HFF-Myc (cell line): ENCODE data around the gene EVC2.

ENCODE experiments used
- DNase-seq: peaks from one replicate; pipeline ENCODE4 v3.0.0-alpha.2; 2011; ENCODE audit warnings: low read depth; ENCODE audit errors: extremely low read depth
- H3K4me3 ChIP-seq: replicated peaks from 2 replicates; pipeline ENCODE4 v1.5.1; 2011; ENCODE audit warnings: low read depth, mild to moderate bottlenecking, control low read depth, low read length
- TF ChIP-seq, protein P1 (sequence below): IDR thresholded peaks from 2 replicates; pipeline ENCODE4 v1.5.1; 2012; ENCODE audit warnings: mild to moderate bottlenecking, low read depth, low read length, control low read depth; ENCODE audit errors: missing control alignments

Gene EVC2

DNA sequence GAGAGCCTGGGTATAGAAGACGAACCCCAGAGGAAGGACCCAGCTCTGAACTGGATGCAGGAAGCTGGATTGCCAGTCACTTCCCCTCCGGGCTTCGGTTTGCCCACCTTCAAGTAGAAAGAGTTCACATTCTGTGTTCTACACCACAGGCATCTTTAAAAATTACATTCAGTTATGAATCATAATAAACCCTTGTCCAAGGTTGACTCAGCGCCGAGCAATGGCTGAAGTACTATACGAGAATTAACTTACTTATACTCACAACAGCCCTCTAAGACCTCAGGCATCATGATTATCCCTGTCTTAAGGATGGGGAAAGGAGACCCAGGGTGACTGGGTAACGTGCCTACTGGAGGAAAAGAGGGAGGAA lies 72.5 kb downstream of the EVC2 start:
- no peak overlapping the region for H3K4me3 ChIP-seq
- DNase-seq: no peak
- TF ChIP-seq, protein P1, sequence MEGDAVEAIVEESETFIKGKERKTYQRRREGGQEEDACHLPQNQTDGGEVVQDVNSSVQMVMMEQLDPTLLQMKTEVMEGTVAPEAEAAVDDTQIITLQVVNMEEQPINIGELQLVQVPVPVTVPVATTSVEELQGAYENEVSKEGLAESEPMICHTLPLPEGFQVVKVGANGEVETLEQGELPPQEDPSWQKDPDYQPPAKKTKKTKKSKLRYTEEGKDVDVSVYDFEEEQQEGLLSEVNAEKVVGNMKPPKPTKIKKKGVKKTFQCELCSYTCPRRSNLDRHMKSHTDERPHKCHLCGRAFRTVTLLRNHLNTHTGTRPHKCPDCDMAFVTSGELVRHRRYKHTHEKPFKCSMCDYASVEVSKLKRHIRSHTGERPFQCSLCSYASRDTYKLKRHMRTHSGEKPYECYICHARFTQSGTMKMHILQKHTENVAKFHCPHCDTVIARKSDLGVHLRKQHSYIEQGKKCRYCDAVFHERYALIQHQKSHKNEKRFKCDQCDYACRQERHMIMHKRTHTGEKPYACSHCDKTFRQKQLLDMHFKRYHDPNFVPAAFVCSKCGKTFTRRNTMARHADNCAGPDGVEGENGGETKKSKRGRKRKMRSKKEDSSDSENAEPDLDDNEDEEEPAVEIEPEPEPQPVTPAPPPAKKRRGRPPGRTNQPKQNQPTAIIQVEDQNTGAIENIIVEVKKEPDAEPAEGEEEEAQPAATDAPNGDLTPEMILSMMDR: no peak

DNA sequence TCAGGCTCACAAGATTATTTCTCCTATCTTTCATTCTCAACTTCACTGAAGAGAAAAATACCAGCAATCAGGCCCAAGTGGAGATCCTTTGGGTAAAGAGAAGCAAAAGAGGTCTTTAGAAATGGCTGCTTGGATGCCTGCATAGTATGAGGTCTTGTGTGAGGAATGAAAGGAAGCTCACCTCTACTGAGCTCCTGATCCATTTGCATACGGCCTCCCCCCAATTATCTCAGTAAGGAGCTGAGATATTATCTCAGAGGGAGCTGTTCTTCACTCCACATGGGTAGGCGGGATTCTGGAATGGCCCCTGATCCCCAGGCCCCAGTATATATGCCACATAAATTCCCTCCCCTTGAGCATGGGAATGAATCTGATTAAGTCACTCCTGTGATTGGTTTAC lies 75.8 kb downstream of the EVC2 start:
- TF ChIP-seq, protein P1: no peak
- no peak for DNase-seq
- H3K4me3 ChIP-seq: no peak overlapping the region

DNA sequence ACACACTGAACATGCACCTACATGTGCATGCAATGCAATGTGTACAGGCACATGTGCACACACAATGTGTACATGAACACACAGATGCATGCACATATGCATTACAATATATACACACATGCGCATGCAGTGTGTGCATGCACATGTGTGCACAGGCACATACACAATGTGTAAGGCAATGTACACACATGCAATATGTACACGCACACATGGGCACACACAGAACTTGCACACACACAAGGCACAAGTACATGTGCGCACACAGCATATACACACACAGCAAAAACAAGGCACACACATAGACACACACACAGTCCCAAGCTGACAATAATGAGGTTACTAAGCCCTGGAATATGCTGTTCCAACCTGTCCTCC lies 76.3 kb downstream of the EVC2 start:
- TF ChIP-seq, protein P1: no peak
- no peak overlapping the region for H3K4me3 ChIP-seq
- no peak for DNase-seq

DNA sequence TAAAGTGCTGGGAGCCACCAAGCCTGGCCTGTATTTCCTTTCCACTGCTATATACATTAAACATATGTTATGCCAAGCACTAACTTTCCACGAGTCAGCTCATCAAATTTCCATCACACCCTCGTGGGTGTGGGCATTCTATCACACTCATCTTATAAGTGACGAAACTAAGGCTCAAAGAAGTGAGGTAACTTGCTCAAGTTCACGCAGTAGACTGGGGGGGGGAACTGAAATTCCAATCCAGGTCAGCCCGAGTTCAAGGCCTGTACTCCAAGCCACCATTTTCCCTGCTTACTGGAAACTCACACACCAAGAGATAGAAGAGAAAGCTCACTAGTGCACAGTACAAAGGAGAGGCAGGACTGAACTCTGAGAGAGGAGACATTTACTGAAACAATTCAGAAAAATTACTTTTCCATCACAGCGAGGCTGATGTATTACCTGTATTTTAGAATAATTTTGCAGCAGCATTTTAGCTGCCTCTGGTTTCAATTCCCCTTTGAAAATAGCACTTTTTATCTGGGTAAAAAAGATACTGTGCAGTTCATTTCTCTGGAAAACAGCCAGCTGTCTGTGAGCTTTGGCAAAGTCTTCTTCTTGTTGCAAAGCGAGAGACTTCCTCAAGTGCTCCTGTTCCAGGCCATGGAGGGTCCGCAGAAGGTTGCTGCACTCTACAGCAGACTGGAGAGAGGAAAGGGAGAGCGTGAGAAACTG lies 76.8 kb downstream of the EVC2 start:
- TF ChIP-seq, protein P1: no peak
- H3K4me3 ChIP-seq: no peak overlapping the region
- no peak for DNase-seq

DNA sequence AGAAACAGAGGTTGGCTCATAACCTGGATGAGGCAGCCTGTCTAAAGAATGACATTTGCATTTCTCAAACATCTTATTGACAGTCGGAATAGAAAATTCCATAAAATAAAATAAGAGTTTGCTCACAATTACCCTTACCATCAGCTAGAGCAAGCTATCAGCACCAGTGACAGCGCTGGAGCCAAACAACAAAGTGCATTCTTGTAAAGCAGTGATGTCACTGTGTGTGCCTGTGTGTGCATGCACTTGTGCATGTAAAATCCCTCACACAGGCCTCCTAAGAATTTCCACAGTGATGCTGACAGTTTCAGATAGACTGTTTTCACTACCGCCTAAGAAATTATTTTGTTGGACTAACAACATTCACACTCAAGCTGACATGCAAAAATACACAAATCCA lies 77.6 kb downstream of the EVC2 start:
- H3K4me3 ChIP-seq: no peak overlapping the region
- DNase-seq: no peak
- TF ChIP-seq, protein P1: no peak

DNA sequence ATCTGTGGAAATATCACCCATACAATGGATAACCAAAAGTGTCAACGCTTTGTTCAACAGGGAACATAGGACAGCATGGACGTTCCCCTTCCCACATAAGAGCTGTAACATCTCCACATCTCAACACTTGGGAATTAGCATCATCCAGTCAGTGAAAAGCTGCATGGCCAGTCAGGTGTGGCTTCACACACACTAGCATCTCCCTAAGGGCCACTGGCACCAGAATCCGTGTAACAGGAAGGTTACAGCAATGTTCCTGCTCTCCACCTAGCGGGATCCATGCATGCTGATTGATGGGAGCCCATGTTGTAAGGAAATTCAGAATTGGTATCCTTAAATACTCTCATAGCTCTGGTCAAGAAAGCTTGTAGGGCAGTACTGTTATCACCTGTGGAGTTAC lies 78.8 kb downstream of the EVC2 start:
- DNase-seq: no peak
- TF ChIP-seq, protein P1: no peak
- H3K4me3 ChIP-seq: no peak overlapping the region

DNA sequence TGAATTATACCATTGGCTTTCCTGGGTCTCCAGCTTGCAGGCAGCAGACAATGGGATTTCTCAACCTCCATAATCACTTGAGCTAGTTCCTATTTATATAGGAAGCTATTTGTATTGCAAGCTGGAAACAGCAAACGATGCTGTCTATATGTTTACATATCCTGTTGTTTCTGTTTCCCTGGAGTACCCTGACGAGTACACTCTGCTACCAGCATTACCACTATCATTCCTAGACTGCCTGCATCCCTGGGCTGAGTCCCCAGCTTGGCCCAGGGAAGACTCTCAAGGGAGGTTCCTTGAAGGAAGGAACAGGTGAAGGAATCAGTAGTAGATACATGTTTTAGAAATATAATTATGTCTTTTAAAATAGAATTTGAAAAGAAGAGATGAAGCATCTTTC lies 81.4 kb downstream of the EVC2 start:
- TF ChIP-seq, protein P1: no peak
- no peak overlapping the region for H3K4me3 ChIP-seq
- DNase-seq: no peak
